ENCODE data around the gene RPTOR.

- TF ChIP-seq CTCF (conservative IDR thresholded peaks at IDR 0.05 in 1 of 2, IDR thresholded peaks at IDR 0.05 in 1 of 2; ENCODE audit: low read depth in 1 of 2, low read length in 2 of 2), result no peak
- no peak for TF ChIP-seq EZH2 (IDR thresholded peaks at IDR 0.05; ENCODE audit: low read length, missing control alignments)
These were observed 456.2 kb downstream of the RPTOR start for GRCh38 chr17:81000631-81001357.
